Measurements from ENCODE around the gene HMBS.

- TF ChIP-seq TCF7L2 (IDR thresholded peaks at IDR 0.05; ENCODE audit: low read depth, low read length), result no peak
- TF ChIP-seq CTCF (IDR thresholded peaks at IDR 0.05), result no peak
- no peak for TF ChIP-seq POLR2AphosphoS5 (IDR thresholded peaks at IDR 0.05; ENCODE audit: low read depth, low read length)
- TF ChIP-seq, protein P1, sequence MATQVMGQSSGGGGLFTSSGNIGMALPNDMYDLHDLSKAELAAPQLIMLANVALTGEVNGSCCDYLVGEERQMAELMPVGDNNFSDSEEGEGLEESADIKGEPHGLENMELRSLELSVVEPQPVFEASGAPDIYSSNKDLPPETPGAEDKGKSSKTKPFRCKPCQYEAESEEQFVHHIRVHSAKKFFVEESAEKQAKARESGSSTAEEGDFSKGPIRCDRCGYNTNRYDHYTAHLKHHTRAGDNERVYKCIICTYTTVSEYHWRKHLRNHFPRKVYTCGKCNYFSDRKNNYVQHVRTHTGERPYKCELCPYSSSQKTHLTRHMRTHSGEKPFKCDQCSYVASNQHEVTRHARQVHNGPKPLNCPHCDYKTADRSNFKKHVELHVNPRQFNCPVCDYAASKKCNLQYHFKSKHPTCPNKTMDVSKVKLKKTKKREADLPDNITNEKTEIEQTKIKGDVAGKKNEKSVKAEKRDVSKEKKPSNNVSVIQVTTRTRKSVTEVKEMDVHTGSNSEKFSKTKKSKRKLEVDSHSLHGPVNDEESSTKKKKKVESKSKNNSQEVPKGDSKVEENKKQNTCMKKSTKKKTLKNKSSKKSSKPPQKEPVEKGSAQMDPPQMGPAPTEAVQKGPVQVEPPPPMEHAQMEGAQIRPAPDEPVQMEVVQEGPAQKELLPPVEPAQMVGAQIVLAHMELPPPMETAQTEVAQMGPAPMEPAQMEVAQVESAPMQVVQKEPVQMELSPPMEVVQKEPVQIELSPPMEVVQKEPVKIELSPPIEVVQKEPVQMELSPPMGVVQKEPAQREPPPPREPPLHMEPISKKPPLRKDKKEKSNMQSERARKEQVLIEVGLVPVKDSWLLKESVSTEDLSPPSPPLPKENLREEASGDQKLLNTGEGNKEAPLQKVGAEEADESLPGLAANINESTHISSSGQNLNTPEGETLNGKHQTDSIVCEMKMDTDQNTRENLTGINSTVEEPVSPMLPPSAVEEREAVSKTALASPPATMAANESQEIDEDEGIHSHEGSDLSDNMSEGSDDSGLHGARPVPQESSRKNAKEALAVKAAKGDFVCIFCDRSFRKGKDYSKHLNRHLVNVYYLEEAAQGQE (IDR thresholded peaks at IDR 0.05; ENCODE audit: insufficient read depth in 1 of 2, low read depth in 2 of 2, low read length in 1 of 2), result no peak
- TF ChIP-seq SIN3A (IDR thresholded peaks at IDR 0.05; ENCODE audit: borderline replicate concordance, insufficient read depth, low read depth, low read length), result no peak
Observed at GRCh38 chr11:119108146-119108856, 23.6 kb downstream of the HMBS start.
